ENCODE measurements around the gene KRTAP10-6. TPM values are rescaled to one million over a fixed set of nuclear protein-coding genes. Genes with fewer than 3 reads are reported as not detected.
"Not testable (repeated sequence)": the region's sequence is repeated elsewhere in the genome, so short reads cannot be mapped to it uniquely, and the experiment has no call there.

The KRTAP10-6 gene
- not detected for total RNA-seq (ENCODE audit: unreplicated experiment)
- long read RNA-seq: 0 reads

- no peak for DNase-seq
- H3K4me1 Mint-ChIP-seq (ENCODE audit: low read depth, unreplicated experiment): peaks cover 9% of the 10 kb centered on the region
- H3K36me3 Mint-ChIP-seq (ENCODE audit: unreplicated experiment): no peaks in the 10 kb centered on the region
- peaks cover 8% of the 10 kb centered on the region for H3K27me3 Mint-ChIP-seq (ENCODE audit: unreplicated experiment)
- no peak within 1 kb of the TSS for H3K4me3 Mint-ChIP-seq (ENCODE audit: unreplicated experiment)
- no peak for TF ChIP-seq CTCF (IDR thresholded peaks at IDR 0.05; ENCODE audit: partially characterized antibody, unreplicated experiment)
- H3K27ac Mint-ChIP-seq (ENCODE audit: unreplicated experiment): peak within 1 kb of the TSS; percentile 33
- peaks cover 8% of the 10 kb centered on the region for H3K9me3 Mint-ChIP-seq (ENCODE audit: unreplicated experiment)
These were observed at the start of gene KRTAP10-6 for GRCh38 chr21:44592446-44593311. Gene KRTAP10-6 (minus strand): TSS chr21:44592505. CDS start chr21:44592484, 21 bp downstream.

- Mint-ChIP-seq H3K9me3 (ENCODE audit: unreplicated experiment) (peaks cover 15% of the 10 kb centered on the region), H3K4me1 (ENCODE audit: low read depth, unreplicated experiment) (peaks cover 3% of the 10 kb centered on the region), H3K36me3 (ENCODE audit: unreplicated experiment) (peaks cover 29% of the 10 kb centered on the region), H3K27me3 (ENCODE audit: unreplicated experiment) (no peaks in the 10 kb centered on the region), H3K27ac (ENCODE audit: unreplicated experiment) (no peak overlapping the region), H3K4me3 (ENCODE audit: unreplicated experiment) (no peak overlapping the region)
- no peak for DNase-seq
- TF ChIP-seq CTCF (IDR thresholded peaks at IDR 0.05; ENCODE audit: partially characterized antibody, unreplicated experiment): no peak
These were observed 48.5 kb upstream of the KRTAP10-6 start for GRCh38 chr21:44640761-44641160.

- Mint-ChIP-seq H3K27ac (ENCODE audit: unreplicated experiment) (no peak overlapping the region), H3K27me3 (ENCODE audit: unreplicated experiment) (no peaks in the 10 kb centered on the region), H3K36me3 (ENCODE audit: unreplicated experiment) (peaks cover 20% of the 10 kb centered on the region), H3K9me3 (ENCODE audit: unreplicated experiment) (peaks cover 11% of the 10 kb centered on the region), H3K4me1 (ENCODE audit: low read depth, unreplicated experiment) (peaks cover 3% of the 10 kb centered on the region), H3K4me3 (ENCODE audit: unreplicated experiment) (no peak overlapping the region)
- DNase-seq: no peak
- no peak for TF ChIP-seq CTCF (IDR thresholded peaks at IDR 0.05; ENCODE audit: partially characterized antibody, unreplicated experiment)
These were observed 47.0 kb upstream of the KRTAP10-6 start for GRCh38 chr21:44639331-44639655.

GRCh38 chr21:44638506-44639330, 46.4 kb upstream of the KRTAP10-6 start:
- H3K9me3 Mint-ChIP-seq (ENCODE audit: unreplicated experiment); H3K27ac Mint-ChIP-seq (ENCODE audit: unreplicated experiment); H3K4me3 Mint-ChIP-seq (ENCODE audit: unreplicated experiment); H3K27me3 Mint-ChIP-seq (ENCODE audit: unreplicated experiment); H3K4me1 Mint-ChIP-seq (ENCODE audit: low read depth, unreplicated experiment); DNase-seq: not testable (repeated sequence)
- H3K36me3 Mint-ChIP-seq (ENCODE audit: unreplicated experiment): peaks cover 16% of the 10 kb centered on the region

GRCh38 chr21:44637851-44638348, 45.6 kb upstream of the KRTAP10-6 start:
- H3K9me3 Mint-ChIP-seq (ENCODE audit: unreplicated experiment): peaks cover 11% of the 10 kb centered on the region
- H3K4me1 Mint-ChIP-seq (ENCODE audit: low read depth, unreplicated experiment): not testable (repeated sequence)
- peak overlapping the region; percentile 67 for H3K27ac Mint-ChIP-seq (ENCODE audit: unreplicated experiment)

More at GRCh38 chr21:44637851-44638348, 45.6 kb upstream of the KRTAP10-6 start:
- Mint-ChIP-seq H3K36me3 (ENCODE audit: unreplicated experiment) (peaks cover 22% of the 10 kb centered on the region), H3K4me3 (ENCODE audit: unreplicated experiment) (peak overlapping the region; percentile 64)
- not testable (repeated sequence) for DNase-seq; H3K27me3 Mint-ChIP-seq (ENCODE audit: unreplicated experiment)

All from glutamatergic neuron (in vitro differentiated cells).